ENCODE results near the gene ECHDC3. TPM values are rescaled to one million over a fixed set of nuclear protein-coding genes. Genes with fewer than 3 reads are reported as not detected.

The ECHDC3 gene
- total and polyA plus RNA-seq, 12 donors = 3.8 to 115 (median 40.3) TPM

- 82 to 93% (median 91%) methylated on average over 9 of the region's 9 CpGs for WGBS, 4 donors
- intact Hi-C loops (cut with DNase I) = no loop called here
- no peak overlapping the region for H3K4me3 ChIP-seq
- no peaks in the 10 kb centered on the region for H3K9me3 ChIP-seq (replicated peaks in 1 of 3)
- no peak for DNase-seq
- H3K36me3 ChIP-seq (replicated peaks in 1 of 2) = no peaks in the 10 kb centered on the region
- no peak overlapping the region for H3K27ac ChIP-seq
- H3K4me1 ChIP-seq (replicated peaks in 1 of 2) = no peaks in the 10 kb centered on the region
- TF ChIP-seq POLR2A (IDR thresholded peaks at IDR 0.05) = no peak
- no peak for TF ChIP-seq CTCF (IDR thresholded peaks at IDR 0.05)
- no peaks in the 10 kb centered on the region for H3K27me3 ChIP-seq
Measured at GRCh38 chr10:11799736-11800080, 57.5 kb downstream of the ECHDC3 start.

GRCh38 chr10:11804336-11804735, 62.2 kb downstream of the ECHDC3 start:
- Histone ChIP-seq H3K4me1 (replicated peaks in 1 of 2) (no peaks in the 10 kb centered on the region), H3K27me3 (peaks cover 4% of the 10 kb centered on the region), H3K9me3 (replicated peaks in 1 of 3) (no peaks in the 10 kb centered on the region), H3K4me3 (no peak overlapping the region), H3K27ac (no peak overlapping the region), H3K36me3 (replicated peaks in 1 of 2) (no peaks in the 10 kb centered on the region)
- intact Hi-C loops (cut with DNase I) = no loop called here
- DNase-seq = no peak
- TF ChIP-seq POLR2A (IDR thresholded peaks at IDR 0.05) = no peak
- TF ChIP-seq CTCF (IDR thresholded peaks at IDR 0.05) = no peak
- whole genome bisulfite sequencing, 4 donors = 80 to 95% (median 89%) methylated on average over 4 to 16 of the region's 16 CpGs

GRCh38 chr10:11805792-11806191, 63.6 kb downstream of the ECHDC3 start:
- intact Hi-C loops (cut with DNase I) = no loop called here
- Histone ChIP-seq H3K27me3 (peaks cover 4% of the 10 kb centered on the region), H3K4me3 (no peak overlapping the region), H3K36me3 (replicated peaks in 1 of 2) (no peaks in the 10 kb centered on the region), H3K27ac (no peak overlapping the region), H3K4me1 (replicated peaks in 1 of 2) (no peaks in the 10 kb centered on the region), H3K9me3 (replicated peaks in 1 of 3) (no peaks in the 10 kb centered on the region)
- DNase-seq = no peak
- TF ChIP-seq POLR2A (IDR thresholded peaks at IDR 0.05) (no peak), CTCF (IDR thresholded peaks at IDR 0.05) (no peak)
- 66 to 85% (median 80%) methylated on average over 2 to 4 of the region's 4 CpGs for WGBS, 4 donors

GRCh38 chr10:11806706-11807105, 64.5 kb downstream of the ECHDC3 start:
- Histone ChIP-seq H3K27ac (no peak overlapping the region), H3K9me3 (replicated peaks in 1 of 3) (no peaks in the 10 kb centered on the region), H3K27me3 (peaks cover 4% of the 10 kb centered on the region), H3K36me3 (replicated peaks in 1 of 2) (no peaks in the 10 kb centered on the region), H3K4me3 (no peak overlapping the region), H3K4me1 (replicated peaks in 1 of 2) (no peaks in the 10 kb centered on the region)
- WGBS, 4 donors = 74 to 89% (median 85%) methylated on average over 6 of the region's 6 CpGs
- no peak for TF ChIP-seq CTCF (IDR thresholded peaks at IDR 0.05)
- no peak for TF ChIP-seq POLR2A (IDR thresholded peaks at IDR 0.05)
- no peak for DNase-seq
- intact Hi-C loops (cut with DNase I) = no loop called here

All from adrenal gland (tissue), 12 donors.